CD4-positive, alpha-beta T cell treated with Interleukin-4 for 4 hours (primary cell): ENCODE measurements around the gene ITM2B.
"Not testable (repeated sequence)": the region's sequence is repeated elsewhere in the genome, so short reads cannot be mapped to it uniquely, and the experiment has no call there.

ENCODE experiments used
- DNase-seq: peaks from one replicate; pipeline ENCODE4 v3.0.0-alpha.2; 2020

ITM2B gene

DNA sequence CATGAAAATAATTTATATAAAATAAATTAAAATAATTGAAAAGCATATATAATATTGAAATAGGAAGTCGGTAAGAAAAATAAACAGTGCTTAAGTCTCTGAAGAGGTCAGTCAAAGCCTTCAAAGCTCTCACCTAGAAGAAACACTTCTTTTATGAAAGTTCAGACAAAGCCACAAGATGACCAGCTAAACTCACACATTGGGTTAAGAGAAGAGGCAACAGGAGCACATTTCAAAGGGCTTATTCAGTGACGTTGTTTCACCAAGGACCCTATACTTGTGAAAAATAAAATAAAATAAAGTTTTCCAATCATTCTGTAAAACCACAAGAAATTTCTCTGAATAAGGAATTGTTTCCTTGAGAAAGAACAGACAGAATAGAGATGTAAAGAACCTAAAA is 2.5 kb upstream of the ITM2B start:
- no peak for DNase-seq

DNA sequence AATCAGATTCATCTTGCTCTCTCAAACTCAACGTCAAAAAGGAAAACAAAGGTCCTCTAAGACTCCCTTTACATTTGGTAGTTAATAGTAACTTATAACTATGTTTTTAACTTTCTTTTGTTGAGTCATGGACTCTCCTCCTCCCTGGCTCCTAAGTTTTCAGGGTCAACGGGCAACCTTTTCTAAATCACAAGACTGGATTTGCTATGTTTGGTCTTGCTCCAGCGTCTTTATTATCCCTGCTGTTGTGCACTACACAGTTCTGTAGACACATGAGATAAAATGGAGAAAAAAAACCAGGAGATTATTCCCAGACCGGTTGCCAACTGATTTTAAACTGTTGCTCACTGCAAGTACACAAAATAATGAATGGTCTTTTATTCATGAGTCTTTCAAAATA is 1.9 kb upstream of the ITM2B start:
- no peak for DNase-seq

DNA sequence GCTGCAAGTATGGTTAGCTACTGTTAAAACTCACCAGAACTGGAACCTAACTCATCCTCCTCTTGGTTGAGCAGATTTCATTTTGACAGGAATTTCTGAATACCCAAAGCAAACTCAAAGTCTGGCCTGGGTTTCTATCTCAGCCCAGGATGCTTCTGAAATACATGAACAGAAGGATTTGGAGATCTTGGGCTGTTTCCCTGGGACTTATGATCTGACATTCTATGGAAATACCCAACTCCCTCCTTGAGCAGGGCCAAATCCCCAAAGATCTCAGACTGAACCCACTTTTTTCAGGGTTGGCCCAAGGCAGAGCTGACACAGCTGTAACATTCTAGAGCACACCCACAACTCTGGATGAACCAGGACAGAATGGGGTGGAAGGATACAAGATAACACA is 1.1 kb upstream of the ITM2B start:
- no peak for DNase-seq

DNA sequence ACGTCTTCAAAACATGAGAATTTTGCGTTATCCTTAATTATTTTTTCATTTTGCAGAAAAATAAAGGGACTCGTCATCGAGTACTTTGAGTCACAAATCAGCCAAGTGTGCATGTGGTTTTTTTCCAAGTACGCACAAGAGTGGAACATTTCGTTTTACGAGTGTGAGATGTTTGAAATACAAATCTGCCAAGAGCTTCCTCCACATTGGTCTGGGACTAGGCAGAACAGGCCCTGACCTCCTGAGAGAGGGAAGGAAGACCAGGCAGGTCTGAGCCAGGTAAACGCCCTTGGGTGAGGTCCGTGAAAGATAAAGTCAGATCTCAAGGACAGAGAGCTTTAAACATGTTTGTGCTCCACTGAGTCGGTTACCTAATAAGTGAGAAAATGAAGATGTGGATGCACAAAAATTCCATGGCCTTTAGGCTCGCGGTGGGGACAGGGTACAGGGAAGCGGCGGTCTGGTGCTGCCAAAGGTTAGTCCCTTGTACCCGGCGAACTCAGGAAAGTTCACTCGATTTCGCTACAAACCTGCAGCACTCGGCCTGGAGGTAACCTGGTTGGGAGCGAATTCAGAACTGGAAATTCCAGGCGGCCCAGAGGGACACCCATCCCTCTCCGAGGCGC is 473 bp upstream of the ITM2B start:
- no peak for DNase-seq

DNA sequence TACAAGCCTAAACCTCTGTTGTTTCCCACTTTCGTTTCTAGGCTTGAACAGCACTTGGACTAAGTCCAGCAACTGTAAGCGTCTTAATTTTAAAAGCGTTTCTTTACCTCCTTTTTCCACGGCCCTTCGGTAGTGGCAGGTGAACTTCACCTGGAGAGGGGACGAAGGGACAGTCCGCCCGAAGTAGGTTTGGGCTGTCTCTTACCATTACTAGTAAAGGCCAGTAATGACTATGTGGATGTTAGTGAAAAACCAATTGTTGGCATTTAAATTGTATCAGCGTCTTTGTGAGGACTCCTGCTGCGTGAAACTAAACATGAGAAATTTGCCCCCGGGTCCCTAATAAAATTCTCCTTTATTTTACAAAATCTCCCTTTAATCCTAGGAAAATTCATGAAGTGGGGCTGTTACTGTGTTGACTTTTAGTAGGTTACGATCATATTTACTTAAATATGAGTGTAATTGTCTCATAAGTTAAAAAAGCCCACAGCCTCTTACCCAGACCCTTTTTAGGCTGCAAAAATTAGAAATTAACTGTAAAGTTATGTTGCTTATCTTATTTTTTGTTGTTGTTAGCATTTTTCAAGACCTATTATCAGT is 983 bp downstream of the ITM2B start:
- no peak for DNase-seq

DNA sequence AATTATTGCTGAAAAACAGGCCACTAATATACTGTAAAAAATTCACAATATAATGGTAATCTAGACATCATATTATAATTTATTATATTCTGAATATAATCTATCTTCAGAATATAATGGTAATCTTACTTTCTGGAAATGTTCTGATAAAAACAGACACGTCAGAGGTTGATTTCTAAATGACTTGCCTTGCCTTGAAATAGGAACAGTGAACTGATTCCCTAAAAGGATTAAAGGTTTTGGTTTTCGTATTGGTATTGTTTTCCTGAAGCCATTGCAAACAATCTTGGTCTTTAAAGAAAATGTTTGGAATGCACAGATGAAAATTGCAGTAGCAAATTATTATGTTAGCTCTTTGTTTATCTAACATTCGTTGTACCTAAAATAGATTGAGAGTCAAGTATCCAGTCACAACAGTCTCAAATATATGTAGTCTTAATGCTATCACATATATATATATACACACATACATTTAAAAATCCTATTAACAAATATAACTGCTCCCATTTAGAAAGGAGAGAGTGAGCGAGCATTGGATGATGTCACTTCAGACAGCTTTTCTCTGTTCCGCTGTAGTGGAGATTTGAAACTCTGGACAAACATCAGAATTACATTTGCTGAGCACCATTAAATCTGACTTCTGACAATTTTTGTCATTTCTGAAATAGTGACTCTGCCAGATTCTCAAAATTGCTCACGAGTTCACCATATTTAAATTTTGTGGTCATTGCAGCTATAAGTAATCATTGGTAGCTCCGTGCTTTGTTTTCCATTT is 1.7 kb downstream of the ITM2B start:
- no peak for DNase-seq

DNA sequence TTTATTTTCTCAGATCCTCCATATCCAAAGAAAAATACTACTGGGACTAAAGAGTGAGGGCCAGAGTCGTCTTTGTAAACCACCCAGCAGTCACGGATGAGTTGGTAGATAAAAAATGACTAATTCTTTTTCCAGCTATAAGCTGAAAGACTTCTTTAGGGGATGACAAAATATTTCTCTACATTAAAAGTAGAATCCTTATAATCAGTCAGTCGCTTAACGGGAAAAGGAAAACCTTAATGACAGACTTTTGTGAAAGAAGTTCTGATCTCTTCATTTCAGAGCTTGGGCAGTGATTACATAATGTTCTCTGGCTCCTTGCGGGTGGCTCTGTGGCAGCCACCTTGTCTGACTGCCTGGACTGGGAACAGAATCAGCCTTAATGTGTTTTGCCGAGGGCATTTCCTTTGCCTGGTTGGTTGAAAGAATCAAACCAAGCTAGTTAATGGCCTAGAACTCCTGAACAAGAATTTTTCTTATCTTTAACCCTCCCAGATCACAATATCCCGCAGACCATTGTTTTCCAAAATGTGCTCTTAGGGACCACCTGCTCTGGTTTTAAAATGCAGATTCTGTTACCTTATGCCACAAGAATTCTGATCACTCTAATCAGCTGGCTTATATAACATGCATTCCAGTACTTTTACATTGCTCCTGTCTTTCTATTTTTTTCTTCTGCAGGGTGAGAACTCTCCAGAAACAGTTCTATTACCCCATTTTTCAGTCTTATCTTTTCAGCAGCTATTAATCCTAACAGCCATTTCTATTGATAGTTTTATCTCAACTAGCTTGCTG is 2.5 kb downstream of the ITM2B start:
- no peak for DNase-seq

DNA sequence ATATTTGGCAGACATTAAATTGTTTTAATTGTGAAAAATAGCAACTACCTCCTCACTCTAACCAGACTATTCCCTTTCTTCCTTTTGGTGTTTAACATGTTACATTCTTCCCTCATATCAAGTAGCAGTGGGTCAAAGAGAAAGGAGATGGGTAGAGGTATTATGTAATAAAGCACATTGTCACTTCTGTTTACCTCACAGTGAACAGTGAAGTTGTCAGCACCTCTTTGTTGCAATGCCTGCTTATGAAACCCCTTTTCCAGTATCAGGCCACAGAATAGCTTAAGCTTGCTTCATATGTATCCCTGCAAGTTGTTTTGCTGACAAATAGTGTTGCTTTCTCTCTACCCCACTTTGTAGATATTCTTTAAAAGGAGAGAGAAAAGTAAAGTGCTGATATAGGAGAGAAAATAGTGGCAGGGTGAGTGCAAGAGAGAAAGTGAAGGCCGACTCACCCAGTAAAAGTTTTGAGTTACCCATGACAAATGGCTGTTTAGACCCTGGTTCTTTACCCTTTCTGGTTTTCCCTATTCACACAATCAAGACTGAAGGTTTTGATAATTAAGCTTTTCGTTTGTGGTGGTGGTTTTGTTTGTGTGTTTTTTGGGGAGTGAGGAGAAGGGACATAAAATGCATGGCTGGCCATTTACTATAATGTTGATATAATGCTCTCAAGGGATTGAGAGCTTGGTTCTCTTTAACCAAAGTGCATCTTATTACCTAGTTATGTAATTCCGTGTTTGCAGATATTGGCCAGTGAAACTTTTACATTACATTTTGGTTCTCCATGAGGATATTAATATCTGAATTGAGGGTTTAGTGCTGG is 3.7 kb downstream of the ITM2B start:
- DNase-seq: no peak

DNA sequence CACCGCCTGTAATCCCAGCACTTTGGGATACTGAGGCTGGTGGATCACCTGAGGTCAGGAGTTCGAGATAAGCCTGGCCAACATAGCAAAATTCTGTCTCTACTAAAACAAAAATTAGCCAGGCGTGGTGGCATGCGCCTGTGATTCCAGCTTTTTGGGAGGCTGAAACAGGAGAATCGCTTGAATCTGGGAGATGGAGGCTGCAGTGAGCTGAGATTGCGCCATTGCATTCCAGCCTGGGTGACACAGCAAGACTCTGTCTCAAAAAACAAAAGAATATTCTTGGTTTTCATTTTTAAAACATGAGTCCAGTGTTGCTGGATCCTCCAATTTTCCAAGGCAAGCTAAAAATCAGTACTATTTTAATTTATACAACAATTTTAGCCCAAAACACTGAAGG is 6.4 kb downstream of the ITM2B start:
- not testable (repeated sequence) for DNase-seq

DNA sequence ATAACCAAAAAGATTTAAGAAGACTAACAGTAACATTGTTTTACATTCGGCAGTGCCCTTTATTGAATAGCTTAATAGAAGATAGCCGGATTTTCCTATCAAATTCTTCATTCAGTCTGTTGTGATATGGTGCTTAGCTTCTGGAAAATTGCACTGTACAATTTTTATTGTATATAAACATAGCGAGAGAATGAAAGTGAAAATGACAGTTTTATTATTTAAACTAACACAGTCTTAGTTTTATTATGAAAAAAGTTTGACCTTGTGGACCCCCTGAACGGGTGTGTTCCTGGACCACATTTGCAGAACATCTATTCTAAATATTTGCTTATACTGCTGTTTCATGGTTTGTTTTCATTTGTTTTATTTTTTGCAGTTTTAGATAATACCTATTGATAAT is 8.6 kb downstream of the ITM2B start:
- no peak for DNase-seq

DNA sequence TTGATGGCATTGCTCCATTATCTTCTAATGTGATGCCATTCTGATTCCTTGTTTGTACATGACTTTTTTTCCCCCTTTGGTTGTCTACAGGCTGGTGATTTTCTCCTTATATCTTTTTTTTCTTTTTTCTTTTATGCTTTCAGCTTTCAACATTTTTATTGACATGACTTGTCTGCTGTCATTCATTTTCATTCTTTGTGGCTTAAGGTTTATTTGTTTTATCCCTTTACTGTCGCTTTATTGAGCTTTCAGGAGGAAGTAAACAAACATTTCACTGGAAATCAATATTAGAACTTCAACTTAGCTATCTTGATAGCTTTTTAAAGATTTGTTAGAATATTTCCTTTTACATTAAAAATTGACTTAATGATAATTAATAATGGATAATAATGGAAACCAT is 9.7 kb downstream of the ITM2B start:
- DNase-seq: no peak

DNA sequence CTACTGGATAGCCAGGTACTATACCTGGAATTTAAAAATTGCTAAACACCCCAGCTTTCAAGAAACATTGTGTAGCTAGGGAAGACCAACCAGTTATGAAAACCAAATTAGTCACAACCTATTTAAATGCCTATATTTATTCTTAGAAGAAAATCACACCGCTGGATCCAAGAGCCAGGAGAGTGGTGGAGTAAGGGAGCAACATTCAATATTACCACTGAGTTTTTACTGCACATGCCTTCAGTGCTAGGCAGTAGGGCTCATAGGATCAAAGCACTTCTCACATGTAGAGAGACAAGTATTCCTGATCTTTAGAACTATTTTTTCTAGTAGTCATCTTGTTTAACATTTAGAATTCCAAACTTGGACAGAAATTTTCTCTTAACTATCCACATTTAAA is 11.2 kb downstream of the ITM2B start:
- DNase-seq: no peak

DNA sequence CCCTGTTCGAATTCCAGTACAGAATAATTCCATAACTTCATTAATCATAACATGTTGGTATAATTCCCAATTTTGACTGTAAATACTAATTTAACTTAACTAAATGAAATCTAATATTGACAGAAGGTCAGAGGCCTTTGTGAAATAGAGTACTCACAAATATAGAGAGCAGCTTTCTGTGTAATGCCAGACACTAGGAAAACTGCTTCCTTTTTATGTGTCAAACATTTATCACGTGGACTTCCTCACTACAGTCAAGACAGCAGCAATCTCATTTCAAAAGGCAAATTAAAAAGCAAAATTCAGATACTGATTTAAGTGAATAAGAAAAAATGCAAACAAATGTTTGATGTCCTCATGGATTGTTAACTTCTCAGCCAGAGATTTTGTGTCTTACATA is 13.1 kb downstream of the ITM2B start:
- DNase-seq: no peak

DNA sequence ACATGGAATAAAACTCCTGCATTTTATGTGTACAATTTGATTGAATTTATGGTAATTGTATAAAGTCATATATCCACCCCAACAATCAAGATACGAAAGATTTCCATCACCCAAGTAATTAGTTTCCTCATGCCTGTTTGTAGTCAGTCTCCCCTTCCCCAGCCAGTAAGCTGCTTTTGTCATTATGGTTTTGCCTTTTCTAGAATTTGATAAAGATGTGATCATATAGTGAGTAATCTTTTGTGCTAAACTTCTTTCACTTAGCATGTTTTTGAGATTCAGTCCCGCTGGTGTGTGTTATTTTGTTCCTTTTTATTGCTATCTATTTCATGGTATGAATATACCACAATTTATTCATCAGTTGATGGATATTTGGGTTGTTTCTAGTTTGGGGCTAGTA is 16.0 kb downstream of the ITM2B start:
- DNase-seq: no peak

DNA sequence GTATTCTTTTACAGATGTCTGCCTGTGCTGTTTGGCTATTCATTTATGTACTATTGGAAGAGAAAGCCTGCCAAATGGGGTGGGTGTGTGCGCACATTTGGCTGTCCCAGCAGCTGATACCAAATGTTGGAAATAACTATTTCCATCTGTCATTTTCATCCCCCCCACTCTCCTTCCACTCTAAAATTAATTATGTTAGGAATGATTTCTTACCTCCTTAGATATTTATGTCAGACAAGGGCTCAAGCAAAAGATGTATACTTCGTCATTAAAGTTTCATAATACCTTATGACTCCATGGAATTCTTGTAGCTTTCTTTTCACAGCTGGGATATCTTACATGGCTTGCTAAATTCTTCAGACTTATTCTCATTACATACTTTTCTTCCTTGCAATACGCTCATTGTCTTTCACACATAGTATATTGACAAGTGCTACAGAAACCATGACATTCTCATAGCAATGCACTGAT is 18.6 kb downstream of the ITM2B start:
- no peak for DNase-seq

DNA sequence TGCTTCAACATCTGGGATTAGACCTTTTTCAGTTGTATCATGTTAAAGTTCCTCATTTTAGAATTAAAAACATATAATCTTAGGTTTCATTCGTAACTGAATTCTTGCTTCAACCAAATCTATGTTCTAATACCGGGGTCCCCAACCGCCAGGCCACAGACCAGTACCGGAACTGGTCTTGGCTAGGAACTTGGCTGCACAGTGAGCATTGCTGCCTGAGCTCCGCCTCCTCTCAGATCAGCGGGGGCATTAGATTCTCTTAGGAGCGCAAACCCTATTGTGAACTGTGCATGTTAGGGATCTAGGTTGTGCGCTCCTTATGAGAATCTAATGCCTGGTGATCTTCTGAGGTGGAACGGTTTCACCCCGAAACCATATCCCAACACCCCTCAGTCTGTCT is 19.2 kb downstream of the ITM2B start:
- no peak for DNase-seq

DNA sequence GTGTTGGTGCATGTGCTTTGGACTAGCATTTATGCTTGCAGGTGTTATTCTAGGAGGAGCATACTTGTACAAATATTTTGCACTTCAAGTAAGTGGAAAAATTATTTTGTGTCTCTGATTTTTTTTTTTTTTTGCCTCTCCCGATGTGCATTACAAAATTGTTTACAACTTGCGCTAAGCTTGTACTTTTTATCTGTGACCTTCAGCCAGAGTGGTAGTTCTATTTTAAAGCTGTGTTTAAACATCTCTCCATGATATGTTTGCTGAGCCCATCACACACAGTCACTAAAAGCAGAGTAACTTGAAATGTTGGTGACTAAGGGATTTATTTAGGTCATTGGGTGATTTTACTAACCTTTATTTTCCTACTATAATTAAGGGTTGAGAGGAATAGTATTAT is 20.8 kb downstream of the ITM2B start:
- DNase-seq: no peak

DNA sequence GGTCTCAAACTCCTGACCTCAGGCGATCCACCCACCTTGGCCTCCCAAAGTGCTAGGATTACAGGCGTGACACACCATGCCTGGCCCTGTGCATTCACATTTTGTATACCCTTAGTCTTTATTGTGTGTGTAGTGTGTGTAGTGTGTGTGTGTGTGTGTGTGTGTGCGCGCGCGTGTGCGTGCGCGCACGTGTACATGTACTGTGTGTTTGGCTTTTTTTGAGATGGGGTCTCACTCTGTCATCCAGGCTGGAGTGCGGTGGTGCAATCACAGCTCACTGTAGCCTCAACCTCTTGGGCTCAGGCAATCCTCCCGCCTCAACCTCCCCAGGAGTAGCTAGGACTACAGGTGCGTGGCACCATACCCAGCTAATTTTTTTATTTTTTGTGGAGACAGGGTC is 22.1 kb downstream of the ITM2B start:
- no peak for DNase-seq

DNA sequence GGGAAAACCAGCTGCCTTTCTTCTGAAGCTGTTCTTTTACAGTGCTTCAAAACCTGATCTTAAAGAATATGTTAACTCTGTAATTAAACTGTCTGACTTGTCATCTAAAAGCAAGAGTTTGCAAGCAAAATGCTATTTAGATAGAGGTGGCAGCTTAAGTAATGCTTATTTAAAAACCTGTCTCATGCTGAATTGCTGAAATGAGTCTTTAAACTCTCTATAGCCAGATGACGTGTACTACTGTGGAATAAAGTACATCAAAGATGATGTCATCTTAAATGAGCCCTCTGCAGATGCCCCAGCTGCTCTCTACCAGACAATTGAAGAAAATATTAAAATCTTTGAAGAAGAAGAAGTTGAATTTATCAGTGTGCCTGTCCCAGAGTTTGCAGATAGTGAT is 22.9 kb downstream of the ITM2B start:
- no peak for DNase-seq

DNA sequence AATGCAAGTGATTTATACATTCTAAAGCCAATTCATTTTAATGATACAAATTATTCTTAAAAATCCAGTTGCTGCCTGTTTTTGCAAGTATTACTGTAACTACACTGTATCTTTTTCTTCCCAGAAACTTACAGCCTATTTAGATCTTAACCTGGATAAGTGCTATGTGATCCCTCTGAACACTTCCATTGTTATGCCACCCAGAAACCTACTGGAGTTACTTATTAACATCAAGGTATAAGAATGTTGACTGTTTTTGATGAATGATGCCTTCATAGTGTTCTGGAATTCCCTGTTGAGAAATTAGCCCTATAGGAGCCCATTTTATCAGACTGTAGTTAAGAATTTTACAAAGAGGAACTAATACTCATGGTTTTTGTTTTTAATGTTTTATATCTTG is 25.0 kb downstream of the ITM2B start:
- no peak for DNase-seq

DNA sequence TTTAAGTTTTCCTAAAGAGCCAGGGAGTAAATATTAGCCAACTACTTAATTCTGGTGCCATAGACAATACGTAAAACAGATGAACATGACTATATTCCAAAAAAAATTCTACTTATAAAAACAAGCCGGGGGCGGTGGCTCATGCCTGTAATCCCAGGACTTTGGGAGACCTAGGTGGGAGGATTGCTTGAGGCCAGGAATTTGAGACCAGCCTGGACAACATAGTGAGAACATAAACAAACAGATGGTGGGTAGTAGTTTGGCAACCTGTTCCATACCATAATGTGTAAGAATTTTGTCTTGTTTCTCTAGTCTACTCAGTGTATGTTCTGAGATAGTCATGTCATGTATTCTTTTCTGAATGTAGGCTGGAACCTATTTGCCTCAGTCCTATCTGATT is 25.4 kb downstream of the ITM2B start:
- no peak for DNase-seq

DNA sequence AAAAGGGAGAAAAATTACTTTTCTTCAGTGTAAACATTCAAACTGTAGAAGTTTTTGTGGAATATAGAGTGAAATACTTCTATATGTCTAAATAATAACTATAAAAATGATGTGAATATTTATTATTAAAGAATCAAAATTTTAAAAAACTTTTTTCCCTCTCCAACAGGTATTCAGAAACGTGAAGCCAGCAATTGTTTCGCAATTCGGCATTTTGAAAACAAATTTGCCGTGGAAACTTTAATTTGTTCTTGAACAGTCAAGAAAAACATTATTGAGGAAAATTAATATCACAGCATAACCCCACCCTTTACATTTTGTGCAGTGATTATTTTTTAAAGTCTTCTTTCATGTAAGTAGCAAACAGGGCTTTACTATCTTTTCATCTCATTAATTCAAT is 28.0 kb downstream of the ITM2B start:
- no peak for DNase-seq

DNA sequence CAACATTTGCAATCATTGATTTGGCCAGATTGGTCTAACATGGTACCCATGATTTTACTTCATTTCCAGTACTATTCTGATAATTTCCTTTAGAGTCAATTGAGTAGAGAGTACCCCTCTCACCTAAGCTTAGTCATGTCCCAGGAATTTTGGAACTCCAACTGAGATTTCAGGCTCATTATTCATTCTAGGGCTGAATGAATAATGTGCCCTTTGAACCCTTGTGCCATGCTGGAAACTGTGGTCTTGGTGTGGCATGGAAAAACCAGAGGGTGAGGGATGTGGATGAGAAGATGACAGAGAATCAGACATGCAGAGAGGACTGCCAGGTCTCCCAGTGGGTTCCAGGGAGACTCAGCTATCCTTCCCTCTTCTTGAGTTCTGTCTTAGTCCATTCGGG is 30.2 kb downstream of the ITM2B start:
- DNase-seq: no peak
